Stimulated activated CD4-positive, alpha-beta T cell treated with anti-CD3 and anti-CD28 coated beads, Interleukin-15, amount 100 ng/mL, for 1 hour (primary cell): Measurements from ENCODE around the gene CCNYL1.
"Not testable (repeated sequence)": the region's sequence is repeated elsewhere in the genome, so short reads cannot be mapped to it uniquely, and the experiment has no call there.

Experiments
- DNase-seq, 2 donors: peaks; one replicate each; pipeline ENCODE4 v3.0.0-alpha.2; 2020; ENCODE audit warnings: low read depth in 1 of 2, low spot score in 1 of 2

The CCNYL1 gene

GRCh38 chr2:207696911-207697310 is 14.5 kb upstream of the CCNYL1 start:
- not testable (repeated sequence) for DNase-seq

GRCh38 chr2:207697411-207697810 is 14.0 kb upstream of the CCNYL1 start:
- no peak for DNase-seq

- no peak for DNase-seq
These were observed 13.1 kb upstream of the CCNYL1 start for GRCh38 chr2:207698301-207698700.

GRCh38 chr2:207704078-207704477 is 7.4 kb upstream of the CCNYL1 start:
- DNase-seq: no peak

GRCh38 chr2:207704671-207705070 is 6.8 kb upstream of the CCNYL1 start:
- no peak for DNase-seq

GRCh38 chr2:207706936-207707860 is 4.2 kb upstream of the CCNYL1 start:
- DNase-seq: no peak

- DNase-seq: peak; percentile 12 to 30
These were observed 500 bp downstream of the CCNYL1 start for GRCh38 chr2:207711750-207712530.

GRCh38 chr2:207716056-207716455 is 4.6 kb downstream of the CCNYL1 start:
- no peak for DNase-seq

- no peak for DNase-seq
These were observed 7.1 kb downstream of the CCNYL1 start for GRCh38 chr2:207718521-207718920.

- DNase-seq: no peak
These were observed 7.6 kb downstream of the CCNYL1 start for GRCh38 chr2:207719008-207719407.

- not testable (repeated sequence) for DNase-seq
These were observed 8.2 kb downstream of the CCNYL1 start for GRCh38 chr2:207719655-207720054.

- DNase-seq: no peak
These were observed 9.2 kb downstream of the CCNYL1 start for GRCh38 chr2:207720517-207721187.

- no peak for DNase-seq
These were observed 11.5 kb downstream of the CCNYL1 start for GRCh38 chr2:207722773-207723424.

GRCh38 chr2:207723425-207723787 is 12.0 kb downstream of the CCNYL1 start:
- DNase-seq: not testable (repeated sequence)

GRCh38 chr2:207724113-207724512 is 12.7 kb downstream of the CCNYL1 start:
- DNase-seq: no peak

- no peak for DNase-seq
These were observed 14.6 kb downstream of the CCNYL1 start for GRCh38 chr2:207725873-207726578.

GRCh38 chr2:207727261-207727660 is 15.8 kb downstream of the CCNYL1 start:
- DNase-seq: no peak

- no peak for DNase-seq
These were observed 18.1 kb downstream of the CCNYL1 start for GRCh38 chr2:207729465-207729998.

- DNase-seq: no peak
These were observed 19.7 kb downstream of the CCNYL1 start for GRCh38 chr2:207731138-207731537.

- DNase-seq: no peak
These were observed 22.3 kb downstream of the CCNYL1 start for GRCh38 chr2:207733597-207734240.
